ENCODE results near the gene SDK1.

Gene SDK1

DNA sequence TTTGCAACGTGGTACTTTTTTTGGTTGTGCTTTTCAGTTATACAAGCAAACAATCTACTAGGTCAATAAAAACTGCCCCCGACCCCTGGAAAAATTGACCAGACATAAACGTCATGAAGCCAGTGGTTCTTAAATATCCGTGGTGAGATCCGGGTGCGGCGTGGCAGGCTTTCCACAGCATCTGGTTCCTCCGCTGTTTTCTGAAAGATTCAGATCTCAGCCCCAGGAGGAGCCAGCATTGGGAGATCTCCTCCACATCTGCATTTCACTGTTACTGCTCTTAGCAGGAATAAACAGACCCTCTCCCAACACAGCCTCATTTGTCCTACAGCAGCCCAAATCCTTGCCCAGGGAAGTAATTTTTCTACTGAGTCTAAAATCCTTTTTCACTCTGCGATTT, 716.7 kb downstream of the SDK1 start:
- no peak for ATAC-seq
- DNase-seq, result no peak

DNA sequence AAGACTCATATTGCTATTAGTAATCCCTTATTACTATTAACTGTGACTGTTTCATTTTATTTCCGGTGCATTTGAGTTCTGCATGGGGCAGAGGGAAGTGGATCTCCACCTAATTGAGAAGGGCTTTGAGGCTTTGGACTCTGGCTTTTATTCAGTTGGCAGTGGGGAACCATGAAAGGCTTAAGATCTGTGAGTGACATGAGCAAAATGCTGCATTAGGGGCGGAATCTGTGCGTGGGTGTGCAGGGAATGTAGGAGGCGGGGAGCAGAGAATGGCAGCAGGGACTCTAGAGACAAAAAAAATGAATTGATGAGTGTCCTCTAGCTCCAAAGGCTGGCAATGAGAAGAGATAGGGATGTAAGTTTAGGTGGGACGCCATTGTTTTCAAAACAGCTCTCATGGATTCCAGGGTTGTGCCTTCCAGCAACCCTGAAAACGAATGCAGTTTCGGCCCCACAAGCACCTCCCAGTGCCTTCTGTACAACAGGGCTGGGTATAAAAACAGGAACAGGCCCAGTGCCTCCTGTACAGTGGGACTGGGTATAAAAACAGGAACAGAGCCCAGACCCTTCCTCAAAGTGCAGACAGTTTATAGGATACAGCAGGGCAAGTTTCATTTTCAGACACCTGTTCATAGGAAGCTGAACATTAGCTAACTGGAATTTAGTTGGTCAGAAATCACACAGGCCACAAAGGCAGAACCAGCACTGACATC, 717.7 kb downstream of the SDK1 start:
- ATAC-seq (no peak), DNase-seq (no peak)

DNA sequence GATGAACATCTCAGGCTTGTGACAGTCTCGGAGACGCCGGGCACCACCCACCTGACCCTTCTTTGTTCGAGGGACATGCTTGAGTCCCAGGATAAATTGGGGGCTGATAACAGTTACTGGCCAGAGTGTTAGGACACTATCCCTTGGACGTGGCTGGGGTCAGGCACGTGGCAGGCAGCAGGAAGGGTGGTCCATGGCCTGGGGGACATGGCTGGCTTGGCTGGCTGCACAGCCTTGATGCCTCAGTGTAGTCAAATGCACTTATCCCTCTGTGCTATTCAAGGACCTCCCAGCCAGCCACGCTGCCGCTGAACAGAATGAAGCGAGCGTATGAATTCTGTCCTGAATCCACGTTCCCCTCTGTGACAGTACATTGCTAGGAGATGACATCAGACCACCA, 719.0 kb downstream of the SDK1 start:
- DNase-seq, result no peak
- no peak for ATAC-seq

GRCh38 chr7:4021413-4021812, 720.4 kb downstream of the SDK1 start:
- no peak for DNase-seq

DNA sequence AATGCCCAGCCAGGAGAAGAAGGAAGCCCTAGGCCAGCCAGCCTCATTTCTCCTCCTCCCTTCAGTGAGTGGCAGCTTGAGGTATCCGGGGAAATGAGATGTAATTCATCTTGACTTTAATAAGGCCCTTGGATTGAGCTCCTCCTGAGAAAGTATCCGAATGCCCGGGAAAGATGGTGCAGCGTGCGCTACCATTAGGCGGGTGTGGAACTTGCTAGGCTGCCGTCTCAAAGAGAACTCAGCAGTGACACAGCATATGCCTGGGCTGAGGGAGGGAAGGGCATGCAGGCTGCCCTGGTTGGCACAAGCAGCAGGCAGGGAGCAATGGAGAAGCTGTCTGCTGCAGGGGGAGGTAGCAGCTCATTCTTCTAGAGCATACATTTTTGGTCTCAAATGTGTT, 721.2 kb downstream of the SDK1 start:
- DNase-seq (no peak), ATAC-seq (no peak)

More at GRCh38 chr7:4021413-4021812, 720.4 kb downstream of the SDK1 start:
- no peak for ATAC-seq

GRCh38 chr7:4023502-4023901, 722.5 kb downstream of the SDK1 start:
- DNase-seq, result no peak
- ATAC-seq, result no peak

GRCh38 chr7:4024133-4024532, 723.1 kb downstream of the SDK1 start:
- DNase-seq, result no peak
- no peak for ATAC-seq

DNA sequence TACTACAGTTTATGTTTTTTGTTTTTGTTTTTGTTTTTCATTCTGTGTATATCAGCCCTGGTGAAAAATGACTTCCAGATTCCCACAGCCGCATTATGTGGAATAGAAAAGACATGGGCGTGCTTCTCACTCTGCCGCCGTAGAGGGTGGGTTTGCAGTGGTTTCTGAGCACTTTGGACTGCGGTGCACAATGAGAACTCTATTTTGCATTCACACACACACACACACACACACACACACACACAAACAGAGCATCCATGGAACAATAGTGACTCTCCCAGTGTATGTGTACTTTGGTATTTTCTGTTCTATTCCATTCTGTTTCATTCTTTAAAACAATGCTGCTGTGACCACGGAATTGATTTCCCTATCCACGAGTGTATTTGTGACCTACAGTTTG, 723.8 kb downstream of the SDK1 start:
- ATAC-seq, result no peak
- no peak for DNase-seq

DNA sequence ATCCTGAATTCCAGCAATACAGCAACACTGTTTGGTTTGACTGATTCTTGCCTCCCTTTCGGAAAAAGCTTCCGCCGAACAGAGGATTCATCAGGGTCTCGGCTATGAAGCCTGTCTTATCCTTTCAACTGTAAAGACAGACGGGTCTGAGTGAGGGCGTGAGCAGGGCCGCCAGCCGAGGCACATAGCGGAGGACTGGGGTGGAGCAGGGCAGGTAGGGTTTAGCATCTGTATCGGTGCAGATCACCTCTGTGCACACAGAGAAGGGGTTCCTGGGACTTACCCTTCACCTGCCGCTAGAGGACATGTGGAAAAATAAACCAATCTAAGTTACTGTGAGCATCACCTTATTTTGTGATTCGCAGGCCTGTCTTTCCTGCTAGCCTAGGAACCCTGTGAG, 724.2 kb downstream of the SDK1 start:
- ATAC-seq, result no peak
- no peak for DNase-seq

GRCh38 chr7:4025694-4026615, 724.9 kb downstream of the SDK1 start:
- ATAC-seq (no peak), DNase-seq (no peak)

- DNase-seq (no peak), ATAC-seq (no peak)
These were observed 726.0 kb downstream of the SDK1 start for GRCh38 chr7:4026941-4027486.

- ATAC-seq, result no peak
- no peak for DNase-seq
These were observed 727.2 kb downstream of the SDK1 start for GRCh38 chr7:4028221-4028620.

GRCh38 chr7:4029941-4030340, 728.9 kb downstream of the SDK1 start:
- no peak for DNase-seq
- ATAC-seq, result no peak

GRCh38 chr7:4030346-4030950, 729.4 kb downstream of the SDK1 start:
- DNase-seq, result no peak
- no peak for ATAC-seq

- ATAC-seq, result no peak
- no peak for DNase-seq
These were observed 732.9 kb downstream of the SDK1 start for GRCh38 chr7:4033996-4034395.

- ATAC-seq (no peak), DNase-seq (no peak)
These were observed 736.3 kb downstream of the SDK1 start for GRCh38 chr7:4037308-4037707.

- ATAC-seq (no peak), DNase-seq (no peak)
These were observed 736.8 kb downstream of the SDK1 start for GRCh38 chr7:4037877-4038276.

DNA sequence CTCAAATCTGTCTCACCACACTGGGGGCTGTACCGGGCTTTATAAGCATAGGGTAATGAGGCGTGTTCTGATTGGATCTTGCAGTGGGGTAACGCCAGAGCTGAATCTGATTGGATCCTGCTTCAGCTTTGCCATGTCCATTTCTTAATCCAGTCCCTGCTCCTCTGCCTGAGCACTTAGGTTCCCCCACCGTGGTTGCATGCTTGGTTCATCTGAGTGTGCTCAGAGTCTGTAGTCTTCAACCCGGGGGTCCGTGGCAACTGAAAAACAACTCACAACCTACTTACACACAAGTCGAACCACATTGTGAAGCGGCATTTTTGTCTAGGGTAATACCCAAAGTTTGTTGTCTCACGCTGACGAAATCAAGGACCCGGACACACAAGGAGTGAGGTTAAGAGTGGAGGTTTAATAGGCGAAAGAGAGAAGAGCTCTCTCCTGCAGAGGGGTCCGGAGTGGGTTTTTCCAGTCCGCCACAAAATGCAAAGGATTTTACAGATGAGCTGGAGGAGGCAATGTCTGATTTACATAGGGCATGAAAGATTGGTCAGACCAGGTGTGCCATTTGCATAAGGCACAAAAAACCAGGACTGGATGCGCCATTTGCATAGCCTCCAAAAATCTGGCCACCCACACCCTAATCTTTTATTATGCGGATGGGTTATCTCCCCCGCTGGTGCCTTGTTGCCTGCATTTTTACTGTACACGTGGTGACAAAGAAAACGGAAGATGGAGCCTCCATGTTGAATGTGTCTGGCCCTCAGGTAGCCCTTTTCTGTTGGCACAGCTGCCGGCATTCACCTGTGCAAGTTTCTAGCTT, 739.3 kb downstream of the SDK1 start:
- no peak for DNase-seq
- ATAC-seq, result no peak

DNA sequence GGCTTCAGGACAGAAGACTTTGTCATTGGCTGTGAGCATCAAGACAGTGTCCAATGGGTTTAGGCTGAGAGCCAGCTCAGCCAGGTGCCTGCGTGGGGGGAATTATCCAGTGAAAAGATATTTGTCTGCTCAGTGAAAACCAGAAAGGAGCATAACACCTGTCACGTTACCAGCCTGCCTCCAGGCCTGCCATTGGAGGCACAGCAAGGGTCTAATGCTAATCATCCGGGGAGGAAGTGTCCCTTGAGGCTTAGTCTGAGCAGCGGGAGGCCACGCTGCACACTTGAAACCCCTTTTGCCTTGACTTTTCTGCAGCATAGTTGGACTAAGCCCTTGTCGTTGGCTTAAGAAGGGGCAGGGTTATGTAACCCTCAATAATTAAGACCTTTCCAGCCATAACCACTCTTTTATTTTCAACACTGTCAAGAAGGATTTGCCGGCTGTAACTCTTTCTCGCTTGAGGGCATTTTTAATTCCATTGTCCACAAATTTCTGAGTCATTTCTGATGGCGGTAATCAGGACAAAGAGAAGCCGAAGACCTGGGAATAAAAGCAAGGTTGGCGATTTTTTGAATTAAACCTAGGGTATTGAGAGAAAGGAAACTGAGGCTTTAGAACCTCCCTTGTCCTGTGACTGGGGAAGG, 741.5 kb downstream of the SDK1 start:
- ATAC-seq, result no peak
- DNase-seq, result no peak

DNA sequence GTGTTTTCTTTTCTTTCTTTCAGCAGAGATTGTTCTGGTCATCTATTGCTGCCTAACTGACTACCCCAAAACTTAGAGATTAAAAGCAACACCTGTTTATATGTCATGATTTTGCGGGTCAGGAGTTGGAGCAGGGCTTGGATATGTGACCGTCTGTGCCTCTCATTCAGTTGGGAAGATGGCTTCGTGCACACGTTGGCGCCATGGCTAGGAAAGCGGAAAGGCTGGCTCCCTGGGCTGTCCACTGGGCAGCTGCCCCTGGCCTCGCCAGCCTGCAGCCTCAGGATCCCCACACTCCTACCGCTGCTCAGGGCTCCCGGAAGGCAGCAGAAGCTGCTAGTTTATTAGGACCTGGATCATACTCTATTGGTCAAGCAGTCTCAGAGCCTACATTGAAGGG, 742.9 kb downstream of the SDK1 start:
- no peak for DNase-seq
- no peak for ATAC-seq

DNA sequence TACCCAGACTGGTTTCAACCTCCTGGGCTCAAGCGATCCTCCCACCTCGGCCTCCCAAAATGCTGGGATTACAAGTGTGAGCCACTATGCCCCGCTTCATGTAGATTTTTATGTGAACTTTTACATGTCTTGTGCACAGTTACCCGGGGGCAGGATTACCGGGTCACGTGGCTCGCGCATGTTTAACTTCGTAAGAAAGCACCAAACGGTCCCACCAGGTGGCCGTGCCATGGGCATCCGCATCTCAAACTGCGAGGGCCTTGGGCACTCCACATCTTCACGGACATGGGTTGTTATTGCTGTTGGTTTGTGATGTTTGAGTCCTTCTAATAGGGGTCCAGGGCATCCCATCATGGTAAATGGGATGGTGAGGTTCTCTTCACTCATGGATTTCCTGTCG, 744.4 kb downstream of the SDK1 start:
- ATAC-seq (no peak), DNase-seq (no peak)

Measured in stimulated activated naive CD8-positive, alpha-beta T cell treated with anti-CD3 and anti-CD28 coated beads, Interleukin-15, Interleukin-2, amounts not matched to agents 100 U/mL and 50 U/mL, for 24 hours (primary cell).